ENCODE measurements around the gene PLEKHD1. TPM values are rescaled to one million over a fixed set of nuclear protein-coding genes. Genes with fewer than 3 reads are reported as not detected.

Gene PLEKHD1
- total and polyA plus RNA-seq, 7 donors: 0.01 to 0.69 (median 0.04) TPM; not detected in 1

DNA sequence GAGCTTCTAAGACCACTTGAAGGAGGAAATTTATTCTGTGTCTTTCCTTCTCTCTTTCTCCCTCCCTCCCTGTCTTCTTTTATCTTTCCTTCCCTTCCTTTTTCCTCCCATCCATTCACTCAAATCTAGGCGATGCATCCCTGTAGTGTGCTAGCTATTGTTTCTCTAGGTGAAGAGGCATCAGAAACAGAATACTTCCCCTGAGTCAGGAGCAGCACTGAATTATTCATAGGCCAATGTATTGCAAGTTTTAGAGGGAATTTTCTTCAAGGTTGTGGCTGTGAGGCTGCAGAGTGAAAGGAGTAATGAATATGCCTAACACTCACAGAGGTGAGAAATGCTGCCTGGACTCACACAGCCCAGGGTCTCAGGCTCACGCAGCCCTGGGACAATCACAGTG is 67.0 kb downstream of the PLEKHD1 start:
- Histone ChIP-seq H3K4me3 (no peak overlapping the region), H3K9me3 (no peaks in the 10 kb centered on the region), H3K27me3 (ENCODE audit: insufficient read depth in 3 of 3, low read length in 2 of 3) (peaks cover 1 to 52% (median 3%) of the 10 kb centered on the region in 3 donors), H3K36me3 (ENCODE audit: insufficient read depth in 1 of 2, low read depth in 1 of 2) (no peaks in the 10 kb centered on the region), H3K4me1 (no peaks in the 10 kb centered on the region), H3K27ac (no peak overlapping the region)
- DNase-seq (no peak), ATAC-seq (no peak)
- intact Hi-C loops (cut with DNase I): no loop called here
- WGBS, 3 donors: 67 to 72% (median 70%) methylated on average over 2 of the region's 2 CpGs
- TF ChIP-seq, protein P1, sequence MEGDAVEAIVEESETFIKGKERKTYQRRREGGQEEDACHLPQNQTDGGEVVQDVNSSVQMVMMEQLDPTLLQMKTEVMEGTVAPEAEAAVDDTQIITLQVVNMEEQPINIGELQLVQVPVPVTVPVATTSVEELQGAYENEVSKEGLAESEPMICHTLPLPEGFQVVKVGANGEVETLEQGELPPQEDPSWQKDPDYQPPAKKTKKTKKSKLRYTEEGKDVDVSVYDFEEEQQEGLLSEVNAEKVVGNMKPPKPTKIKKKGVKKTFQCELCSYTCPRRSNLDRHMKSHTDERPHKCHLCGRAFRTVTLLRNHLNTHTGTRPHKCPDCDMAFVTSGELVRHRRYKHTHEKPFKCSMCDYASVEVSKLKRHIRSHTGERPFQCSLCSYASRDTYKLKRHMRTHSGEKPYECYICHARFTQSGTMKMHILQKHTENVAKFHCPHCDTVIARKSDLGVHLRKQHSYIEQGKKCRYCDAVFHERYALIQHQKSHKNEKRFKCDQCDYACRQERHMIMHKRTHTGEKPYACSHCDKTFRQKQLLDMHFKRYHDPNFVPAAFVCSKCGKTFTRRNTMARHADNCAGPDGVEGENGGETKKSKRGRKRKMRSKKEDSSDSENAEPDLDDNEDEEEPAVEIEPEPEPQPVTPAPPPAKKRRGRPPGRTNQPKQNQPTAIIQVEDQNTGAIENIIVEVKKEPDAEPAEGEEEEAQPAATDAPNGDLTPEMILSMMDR (IDR thresholded peaks at IDR 0.05): no peak

DNA sequence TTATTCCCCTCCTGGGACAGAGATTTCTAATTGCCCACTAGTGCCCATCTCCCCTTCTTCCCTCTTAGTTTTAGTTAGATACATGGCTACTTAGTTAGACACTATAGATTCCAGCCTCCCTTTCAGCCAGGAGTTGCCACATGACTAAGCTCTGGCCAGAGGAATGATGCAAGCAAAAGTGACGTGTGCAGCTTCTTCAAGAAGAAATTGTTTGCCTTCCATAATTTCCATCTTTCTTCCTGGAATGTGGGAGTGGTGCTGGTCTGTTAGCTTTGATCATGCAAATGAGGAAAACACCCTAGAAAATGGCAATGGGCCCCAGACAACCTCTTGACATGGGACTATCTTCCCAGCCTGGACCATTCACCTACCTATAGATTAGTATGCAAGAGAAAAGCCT is 68.7 kb downstream of the PLEKHD1 start:
- intact Hi-C loops (cut with DNase I): no loop called here
- H3K27ac ChIP-seq: no peak overlapping the region
- TF ChIP-seq, protein P1 (IDR thresholded peaks at IDR 0.05): no peak
- ATAC-seq (no peak), DNase-seq (no peak)
- no peak overlapping the region for H3K4me3 ChIP-seq
- 65 to 75% (median 74%) methylated on average over 1 of the region's 1 CpG for WGBS, 3 donors
- no peaks in the 10 kb centered on the region for H3K9me3 ChIP-seq
- peaks cover 1 to 37% (median 3%) of the 10 kb centered on the region in 3 donors for H3K27me3 ChIP-seq (ENCODE audit: insufficient read depth in 3 of 3, low read length in 2 of 3)
- H3K4me1 ChIP-seq: no peaks in the 10 kb centered on the region
- H3K36me3 ChIP-seq (ENCODE audit: insufficient read depth in 1 of 2, low read depth in 1 of 2): no peaks in the 10 kb centered on the region

DNA sequence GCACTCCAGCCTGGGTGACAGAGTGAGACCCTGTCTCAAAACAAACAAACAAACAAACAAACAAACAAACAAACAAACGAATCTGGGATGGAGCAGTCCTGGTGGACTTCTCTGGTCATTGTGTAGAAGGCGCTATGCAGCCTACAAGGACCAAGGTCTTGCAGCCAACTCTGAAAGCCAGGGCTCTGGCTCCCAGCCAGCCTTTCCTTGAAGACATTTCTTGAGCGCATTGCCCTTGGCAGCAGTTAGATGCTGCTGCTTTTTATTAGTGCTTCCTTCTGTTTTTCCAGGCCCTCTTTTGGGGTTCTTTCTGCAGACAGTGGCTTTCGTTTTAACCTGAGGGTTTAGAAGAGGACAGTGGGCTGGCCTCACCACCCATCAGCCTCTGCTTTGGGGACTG is 70.0 kb downstream of the PLEKHD1 start:
- Histone ChIP-seq H3K36me3 (ENCODE audit: insufficient read depth in 1 of 2, low read depth in 1 of 2) (no peaks in the 10 kb centered on the region), H3K4me3 (no peak overlapping the region), H3K4me1 (no peaks in the 10 kb centered on the region), H3K27ac (no peak overlapping the region), H3K27me3 (ENCODE audit: insufficient read depth in 3 of 3, low read length in 2 of 3) (peaks cover 0 to 34% (median 3%) of the 10 kb centered on the region in 3 donors), H3K9me3 (no peaks in the 10 kb centered on the region)
- ATAC-seq (no peak), DNase-seq (no peak)
- intact Hi-C loops (cut with DNase I): no loop called here
- TF ChIP-seq, protein P1 (IDR thresholded peaks at IDR 0.05): no peak
- 48 to 51% (median 49%) methylated on average over 4 of the region's 4 CpGs for WGBS, 3 donors

DNA sequence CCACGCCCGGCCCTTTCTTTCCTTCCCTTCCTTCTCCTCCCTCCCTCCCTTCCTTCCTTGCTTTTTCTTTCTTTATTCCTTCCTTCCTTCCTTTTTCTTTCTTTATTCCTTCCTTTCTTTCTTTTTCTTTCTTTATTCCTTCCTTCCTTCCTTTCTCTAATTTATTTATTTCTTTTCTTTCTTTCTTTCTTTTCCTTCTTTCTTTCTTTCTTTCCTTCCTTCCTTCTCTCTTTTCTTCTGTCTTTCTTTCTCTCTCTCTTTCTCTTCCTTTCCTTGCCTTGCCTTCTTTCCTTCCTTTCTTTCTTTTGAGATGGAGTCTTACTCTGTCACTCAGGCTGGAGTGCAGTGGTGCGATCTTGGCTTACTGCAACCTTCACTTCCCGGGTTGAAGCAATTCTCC is 74.2 kb downstream of the PLEKHD1 start:
- H3K4me3 ChIP-seq: no peak overlapping the region
- no peak for ATAC-seq
- H3K27ac ChIP-seq: no peak overlapping the region
- H3K9me3 ChIP-seq: no peaks in the 10 kb centered on the region
- no peaks in the 10 kb centered on the region for H3K4me1 ChIP-seq
- intact Hi-C loops (cut with DNase I): no loop called here
- TF ChIP-seq, protein P1 (IDR thresholded peaks at IDR 0.05): no peak
- WGBS, 3 donors: 78 to 94% (median 84%) methylated on average over 4 of the region's 4 CpGs
- peaks cover 0 to 37% (median 2%) of the 10 kb centered on the region in 3 donors for H3K27me3 ChIP-seq (ENCODE audit: insufficient read depth in 3 of 3, low read length in 2 of 3)
- no peaks in the 10 kb centered on the region for H3K36me3 ChIP-seq (ENCODE audit: insufficient read depth in 1 of 2, low read depth in 1 of 2)
- no peak for DNase-seq

DNA sequence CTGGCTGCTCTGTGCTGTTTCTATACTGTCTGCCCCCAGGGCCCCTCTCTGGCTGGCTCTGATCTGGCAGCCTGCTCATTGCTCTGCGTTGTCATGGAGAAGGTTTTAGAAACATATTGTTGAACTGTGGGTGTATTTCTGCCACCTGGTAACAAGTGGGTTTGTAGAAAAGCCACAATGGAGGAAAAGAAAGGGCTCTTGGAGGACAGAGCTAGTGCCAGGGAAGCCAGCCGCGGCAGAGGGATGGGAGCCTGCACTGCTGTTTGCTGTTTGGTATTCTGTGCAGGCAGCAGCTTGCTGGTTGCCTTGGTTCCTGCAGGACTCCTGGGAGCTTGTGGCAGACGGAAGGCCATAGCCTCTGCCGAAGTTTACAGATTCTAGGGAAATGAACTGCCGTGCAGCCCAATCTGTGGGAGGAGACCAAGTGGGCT is 75.1 kb downstream of the PLEKHD1 start:
- Histone ChIP-seq H3K9me3 (no peaks in the 10 kb centered on the region), H3K36me3 (ENCODE audit: insufficient read depth in 1 of 2, low read depth in 1 of 2) (no peaks in the 10 kb centered on the region), H3K27ac (no peak overlapping the region), H3K27me3 (ENCODE audit: insufficient read depth in 3 of 3, low read length in 2 of 3) (peaks cover 0 to 45% (median 2%) of the 10 kb centered on the region in 3 donors), H3K4me1 (no peaks in the 10 kb centered on the region), H3K4me3 (no peak overlapping the region)
- no peak for DNase-seq
- intact Hi-C loops (cut with DNase I): no loop called here
- TF ChIP-seq, protein P1 (IDR thresholded peaks at IDR 0.05): no peak
- 27 to 33% (median 30%) methylated on average over 6 of the region's 6 CpGs for WGBS, 3 donors
- no peak for ATAC-seq

All from psoas muscle (tissue), 8 donors.